Stimulated activated CD8-positive, alpha-beta memory T cell treated with anti-CD3 and anti-CD28 coated beads, Interleukin-7, amount 100 ng/mL, for 1 hour (primary cell): ENCODE measurements around the gene KPNB1.

ENCODE experiments used
- DNase-seq, 2 donors: peaks; one replicate each; pipeline ENCODE4 v3.0.0-alpha.2; 2020; ENCODE audit warnings: low read depth in 2 of 2

The KPNB1 gene

DNA sequence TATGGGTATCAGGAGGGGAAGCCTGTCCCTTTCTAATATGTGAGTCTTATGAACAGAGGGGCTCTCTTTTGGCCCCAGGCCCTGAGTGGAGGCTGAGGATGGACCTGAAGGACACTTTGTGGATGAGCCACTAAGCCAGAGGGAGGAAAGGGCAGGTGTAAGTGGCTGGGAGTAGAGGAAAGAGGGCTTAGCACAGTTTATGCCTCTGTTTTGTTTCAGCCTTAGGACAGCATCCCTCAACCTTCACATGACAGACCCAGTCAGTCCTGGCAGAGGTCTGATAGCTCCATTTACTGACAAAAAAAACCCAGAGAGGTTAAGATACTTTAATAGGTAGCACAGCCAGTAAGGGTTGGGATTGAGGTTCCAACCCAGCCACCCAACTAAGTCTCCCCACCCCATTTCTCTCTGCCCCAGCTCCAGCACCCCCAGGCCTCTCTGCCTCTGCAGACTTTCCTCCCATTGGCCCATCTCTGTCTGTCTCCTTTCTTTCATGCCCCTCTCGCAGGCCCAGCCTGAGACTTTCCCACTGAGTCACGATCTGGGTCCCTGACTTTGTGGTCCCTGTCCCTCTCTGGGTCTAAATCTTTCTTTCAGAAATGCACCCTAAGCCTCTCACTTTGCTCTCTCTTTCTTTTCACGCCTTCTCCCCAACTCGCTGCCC, 78.6 kb downstream of the KPNB1 start:
- DNase-seq = no peak

DNA sequence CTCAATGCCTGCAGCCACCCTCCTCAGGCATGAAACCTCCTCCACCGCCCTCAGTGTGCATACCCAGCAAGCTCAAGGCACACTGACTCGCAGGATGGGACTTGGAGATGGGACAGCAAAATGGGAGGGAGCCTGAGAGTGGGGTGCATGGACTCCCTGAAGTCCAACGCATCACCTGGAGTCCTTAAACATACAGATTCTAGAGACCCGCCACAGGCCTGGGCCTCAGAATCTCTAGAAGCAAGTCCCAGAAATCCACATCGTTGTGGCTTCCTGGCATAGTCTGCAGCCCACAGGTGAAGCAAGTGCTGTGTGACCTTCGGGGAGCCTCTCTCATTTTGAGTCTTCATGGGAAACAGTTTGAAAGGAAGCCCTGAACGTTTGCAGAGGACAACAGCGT, 79.8 kb downstream of the KPNB1 start:
- DNase-seq = no peak

DNA sequence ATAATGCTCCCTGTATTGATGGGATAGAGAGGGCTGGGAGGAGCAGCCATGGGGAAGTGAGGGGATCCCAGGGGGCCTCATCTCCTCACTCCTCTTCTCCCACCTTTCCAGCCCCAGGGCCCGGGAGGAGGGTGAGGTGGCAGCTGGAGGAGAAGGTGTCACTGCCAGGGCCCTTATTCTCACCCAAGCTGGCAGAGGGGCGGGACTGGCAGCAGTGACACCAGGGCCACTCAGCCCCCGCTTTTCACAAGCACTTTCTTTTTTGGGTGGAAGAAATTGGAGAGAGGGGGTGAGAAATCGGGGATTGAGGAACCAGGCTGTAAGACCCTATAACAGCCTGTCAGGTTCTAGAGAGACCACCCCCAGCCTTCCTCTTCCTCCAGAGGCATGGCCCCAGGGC, 81.0 kb downstream of the KPNB1 start:
- DNase-seq = no peak

DNA sequence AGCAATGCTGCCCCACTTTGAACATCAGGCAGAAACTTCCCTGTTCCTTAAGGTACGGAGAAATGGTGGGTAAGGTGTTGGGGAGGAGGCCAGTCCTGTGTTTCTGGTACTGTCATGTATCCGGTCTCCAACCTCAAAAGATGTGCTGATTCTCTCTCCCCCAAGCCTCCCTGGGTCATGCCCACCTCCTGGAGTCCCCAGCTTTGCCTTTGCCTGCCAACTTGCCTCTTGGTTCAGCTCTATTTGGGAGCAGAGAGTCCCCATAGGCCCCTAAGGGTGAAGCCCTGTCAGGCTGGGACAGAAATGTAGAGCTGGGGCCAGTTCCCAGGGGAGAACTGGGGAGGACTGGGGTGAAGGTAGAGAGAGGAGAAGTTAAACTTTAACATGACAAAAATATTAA, 81.7 kb downstream of the KPNB1 start:
- DNase-seq = no peak

DNA sequence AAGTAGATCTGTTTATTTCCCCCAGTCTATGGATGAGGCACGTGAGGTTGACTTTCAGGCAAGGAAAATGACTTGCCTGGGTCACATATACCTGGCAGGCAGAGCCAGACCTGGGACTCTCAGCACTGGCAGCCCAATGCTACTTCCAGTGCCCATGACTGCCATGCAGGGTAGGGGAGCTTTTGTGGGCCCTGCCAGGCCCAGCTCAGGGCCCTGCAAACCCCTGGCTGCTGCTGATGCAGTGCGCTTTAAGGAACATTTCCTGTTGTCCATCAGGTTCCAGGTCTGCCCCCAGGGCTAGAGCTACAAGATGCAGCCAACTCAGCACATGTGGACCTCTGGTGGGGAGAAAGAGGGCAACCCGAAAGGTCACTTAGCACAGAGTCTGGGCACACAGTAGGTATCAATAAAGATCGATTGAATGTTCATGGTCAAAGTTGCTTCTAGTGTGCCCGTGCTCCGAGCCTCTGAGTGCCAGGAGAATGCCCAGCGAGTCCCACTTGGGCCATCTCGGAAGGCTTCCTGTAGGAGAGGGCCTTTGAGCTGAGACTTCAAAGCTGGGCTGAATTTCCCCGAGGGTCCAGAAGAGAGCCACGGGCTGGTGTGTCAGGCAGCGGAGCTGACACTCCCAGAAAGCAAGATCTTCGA, 82.8 kb downstream of the KPNB1 start:
- no peak for DNase-seq

DNA sequence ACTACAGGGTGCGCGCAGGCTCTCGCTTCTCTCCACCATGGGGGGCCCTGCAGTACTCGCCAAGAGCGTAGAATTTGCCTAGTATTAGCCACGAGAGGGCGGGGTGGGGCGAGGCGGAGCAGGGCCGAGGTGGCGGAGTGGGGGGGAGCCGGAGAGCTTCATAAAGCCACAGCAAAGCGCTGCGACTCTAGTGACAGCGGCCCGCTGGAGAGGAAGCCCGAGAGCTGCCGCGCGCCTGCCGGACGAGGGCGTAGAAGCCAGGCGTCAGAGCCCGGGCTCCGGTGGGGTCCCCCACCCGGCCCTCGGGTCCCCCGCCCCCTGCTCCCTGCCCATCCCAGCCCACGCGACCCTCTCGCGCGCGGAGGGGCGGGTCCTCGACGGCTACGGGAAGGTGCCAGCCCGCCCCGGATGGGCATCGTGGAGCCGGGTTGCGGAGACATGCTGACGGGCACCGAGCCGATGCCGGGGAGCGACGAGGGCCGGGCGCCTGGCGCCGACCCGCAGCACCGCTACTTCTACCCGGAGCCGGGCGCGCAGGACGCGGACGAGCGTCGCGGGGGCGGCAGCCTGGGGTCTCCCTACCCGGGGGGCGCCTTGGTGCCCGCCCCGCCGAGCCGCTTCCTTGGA, 83.4 kb downstream of the KPNB1 start, which contains the start of gene TBX21:
Gene TBX21 (plus strand): TSS at position 190 of the 627 bp plus-strand sequence. CDS start 219 bp downstream, at position 409.
- DNase-seq = peak; percentile 82

DNA sequence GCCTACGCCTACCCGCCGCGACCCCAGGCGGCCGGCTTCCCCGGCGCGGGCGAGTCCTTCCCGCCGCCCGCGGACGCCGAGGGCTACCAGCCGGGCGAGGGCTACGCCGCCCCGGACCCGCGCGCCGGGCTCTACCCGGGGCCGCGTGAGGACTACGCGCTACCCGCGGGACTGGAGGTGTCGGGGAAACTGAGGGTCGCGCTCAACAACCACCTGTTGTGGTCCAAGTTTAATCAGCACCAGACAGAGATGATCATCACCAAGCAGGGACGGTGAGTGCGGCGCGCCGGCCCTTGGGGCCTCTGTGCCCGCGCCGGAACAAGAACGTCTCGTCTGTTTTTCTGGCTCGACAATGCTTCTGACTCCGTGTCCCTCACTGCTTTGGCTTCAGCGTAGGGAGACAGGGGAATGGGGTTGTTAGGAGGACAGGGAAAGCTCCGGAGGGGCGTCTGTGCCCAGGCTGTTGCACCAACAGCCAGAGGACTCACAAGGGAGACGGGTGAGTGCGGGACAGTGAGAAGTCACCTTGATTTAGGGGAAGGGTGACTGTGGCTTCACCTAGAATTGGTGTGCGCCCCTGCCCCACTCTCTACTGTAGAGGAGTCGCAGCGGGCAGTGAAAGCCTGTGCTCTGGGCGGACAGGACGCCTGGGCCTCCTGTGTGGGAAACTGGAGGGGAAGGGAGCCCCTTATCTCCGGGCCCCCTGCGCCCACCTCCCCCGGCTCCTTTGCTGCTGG, 84.1 kb downstream of the KPNB1 start:
- no peak for DNase-seq

DNA sequence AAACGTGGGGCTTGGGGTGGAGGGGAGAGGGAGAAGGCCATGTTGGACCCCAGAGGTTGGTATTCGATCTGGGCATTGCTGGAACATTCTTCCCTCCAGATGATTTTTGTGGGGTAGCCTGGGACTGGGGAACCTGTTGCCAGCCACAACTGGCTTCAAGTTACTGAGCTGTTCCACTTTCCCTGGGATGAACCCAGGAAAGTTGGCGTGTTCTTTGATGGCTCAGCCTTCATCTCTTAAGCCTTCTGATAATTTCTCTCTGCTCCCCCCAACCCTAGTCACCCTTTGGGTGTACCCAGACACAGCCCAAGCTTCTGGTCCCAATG, 85.4 kb downstream of the KPNB1 start:
- DNase-seq = no peak
